K562 (cell line): Measurements from ENCODE around the gene DNASE2. TPM values are rescaled to one million over a fixed set of nuclear protein-coding genes. Genes with fewer than 3 reads are reported as not detected.

Experiments used
- ATAC-seq: fragments of 200-7000 bp; cut with Tn5 transposase; 3 replicates; pipeline ENCODE4 v1.9.1; 2020; ENCODE audit warnings: moderate library complexity
- BruUV-seq: library from RNA; stranded (reverse); fragments of 400-500 nt; replicated peaks from 2 replicates; lab custom pipeline; 2021; lab: Mats Ljungman, UMichigan
- CTCF ChIA-PET: fragments of 300-600 bp; formaldehyde crosslinking; extraction: SDS; loops from one replicate; lab custom pipeline; 2021; ENCODE audit warnings: low intra/inter-chr PET ratio; lab: Yijun Ruan, JAX
- POLR2A ChIA-PET: fragments of 300-600, 350-650 bp; sonication (Branson Sonifier 250); formaldehyde crosslinking; extraction: SDS; loops from one replicate; lab custom pipeline; 2021; ENCODE audit warnings: antibody characterized with exemption, inconsistent platforms; lab: Yijun Ruan, JAX
- DNase-seq, 4 experiments: peaks; one replicate each; pipeline versions ENCODE4 v3.0.0 to v3.0.0-alpha.2; 2011 to 2018; ENCODE audit warnings: low spot score in 3 of 4, mixed read lengths in 3 of 4; ENCODE audit errors: extremely low read depth in 1 of 4
- FAIRE-seq: peaks from 2 replicates; lab custom pipeline; 2011; peaks lifted over from hg19 to GRCh38; lab: Jason Lieb, UNC
- H2AFZ ChIP-seq: 2 replicates; pipeline ENCODE4 v1.6.0; 2011; ENCODE audit warnings: low read depth, low read length, control low read depth, inconsistent platforms
- H3K27ac ChIP-seq: fragments of 200-600 bp; 3 replicates; pipeline ENCODE4 v1.8.0; 2011; ENCODE audit warnings: low read depth, mild to moderate bottlenecking, control low read depth, inconsistent platforms, low read length, moderate library complexity, mixed read lengths; ENCODE audit errors: extremely low read depth
- H3K27me3 ChIP-seq, 2 experiments: fragments of 300-600 bp in 1 of 2; 2 replicates in 1 of 2; 3 replicates in 1 of 2; pipeline versions ENCODE4 v1.6.0 to v1.8.0; 2011; ENCODE audit warnings: inconsistent platforms in 2 of 2, low read length in 2 of 2, mild to moderate bottlenecking in 1 of 2, mixed read lengths in 1 of 2, moderate library complexity in 1 of 2; ENCODE audit not compliant: control insufficient read depth in 2 of 2, insufficient read depth in 2 of 2
- H3K36me3 ChIP-seq: fragments of 300-600 bp; 3 replicates; pipeline ENCODE4 v1.8.0; 2011; ENCODE audit warnings: mild to moderate bottlenecking, low read length, inconsistent platforms; ENCODE audit not compliant: control insufficient read depth, insufficient read depth
- H3K4me1 ChIP-seq, 2 experiments: fragments of 200-600 bp in 1 of 2; replicated peaks in 1 of 2; 2 replicates in 1 of 2; 3 replicates in 1 of 2; pipeline versions ENCODE4 v1.5.1 to v1.8.0; 2011; ENCODE audit warnings: inconsistent platforms in 2 of 2, low read length in 2 of 2, mild to moderate bottlenecking in 1 of 2, mixed read lengths in 1 of 2, moderate library complexity in 1 of 2; ENCODE audit not compliant: control insufficient read depth in 2 of 2, insufficient read depth in 2 of 2
- H3K4me2 ChIP-seq: 2 replicates; pipeline ENCODE4 v1.6.1; 2011; ENCODE audit warnings: low read length, control low read depth, inconsistent platforms, mixed read lengths; ENCODE audit not compliant: insufficient read depth
- H3K4me3 ChIP-seq: fragments of 200-600 bp; sonication (generic), shearing (Covaris generic); 2 replicates; pipeline ENCODE4 v1.5.1; 2016; ENCODE audit warnings: control low read depth, inconsistent platforms
- H3K79me2 ChIP-seq: fragments of 200-600 bp; 3 replicates; pipeline ENCODE4 v1.8.0; 2011; ENCODE audit warnings: low read length, inconsistent platforms; ENCODE audit not compliant: control insufficient read depth, insufficient read depth
- H3K9ac ChIP-seq, 2 experiments: 2 replicates each; pipeline versions ENCODE4 v1.6.0 to v1.6.1; 2011; ENCODE audit warnings: low read depth in 2 of 2, low read length in 2 of 2, control low read depth in 1 of 2, inconsistent platforms in 1 of 2, mild to moderate bottlenecking in 1 of 2, mixed read lengths in 1 of 2; ENCODE audit not compliant: insufficient read depth in 1 of 2
- H3K9me1 ChIP-seq: one replicate; pipeline ENCODE4 v1.6.0; 2011; ENCODE audit warnings: inconsistent platforms, mild to moderate bottlenecking, low read length, moderate library complexity; ENCODE audit not compliant: control insufficient read depth, insufficient read depth
- H3K9me3 ChIP-seq: replicated peaks from 2 replicates; pipeline ENCODE4 v1.5.1; 2011; ENCODE audit warnings: low read depth, low read length, inconsistent platforms; ENCODE audit not compliant: control insufficient read depth, insufficient read depth
- H4K20me1 ChIP-seq: replicated peaks from 2 replicates; pipeline ENCODE4 v1.6.1; 2011; ENCODE audit warnings: low read length, inconsistent platforms, mixed read lengths; ENCODE audit not compliant: control insufficient read depth, insufficient read depth
- HES1 ChIP-seq: fragments of 450-650 bp; IDR thresholded peaks from 2 replicates; pipeline ENCODE4 v1.6.1; 2016; ENCODE audit warnings: low read depth, mild to moderate bottlenecking, moderate library complexity
- KLF1 ChIP-seq: fragments of 450-650 bp; IDR thresholded peaks from 2 replicates; pipeline ENCODE4 v1.6.1; 2016; ENCODE audit warnings: missing genetic modification characterization, missing compliant biosample characterization
- KLF6 ChIP-seq: fragments of 250-450 bp; sonication (Bioruptor Pico); IDR thresholded peaks from 2 replicates; pipeline ENCODE4 v1.4.0; 2020; ENCODE audit warnings: mild to moderate bottlenecking, moderate library complexity, borderline replicate concordance
- NFIC ChIP-seq: fragments of 450-650 bp; IDR thresholded peaks from 2 replicates; pipeline ENCODE4 v1.6.1; 2017; ENCODE audit warnings: mild to moderate bottlenecking, inconsistent platforms
- RBM14 ChIP-seq: fragments of 200-400 bp; formaldehyde crosslinking; IDR thresholded peaks from 2 replicates; pipeline ENCODE4 v1.6.1; 2018; ENCODE audit warnings: low read depth, mild to moderate bottlenecking, low read length, moderate library complexity, borderline replicate concordance; ENCODE audit not compliant: insufficient read depth
- STAT5B ChIP-seq: fragments of 250-450 bp; sonication (Bioruptor Pico); IDR thresholded peaks from 2 replicates; pipeline ENCODE4 v1.8.0; 2021; ENCODE audit warnings: mild to moderate bottlenecking, inconsistent platforms
- ZNF282 ChIP-seq: sonication (generic); formaldehyde crosslinking; IDR thresholded peaks from 2 replicates; pipeline ENCODE4 v1.8.1; 2023; ENCODE audit warnings: missing genetic modification reagents
- ZNF77 ChIP-seq: fragments of 250-450 bp; sonication (Bioruptor Pico); IDR thresholded peaks from 2 replicates; pipeline ENCODE4 v1.5.0; 2020
- WGBS: fragments of 100-300 bp; shearing (Covaris generic); methylation state at CpG from one replicate; pipeline ENCODE4 v1.1.6; 2016; ENCODE audit warnings: low coverage, mixed read lengths; ENCODE audit not compliant: insufficient coverage; ENCODE audit errors: missing lambda C conversion rate; 5-methylcytosine and 5-hydroxymethylcytosine counted together
- in situ Hi-C: fragments of 300-500 bp; cut with MboI; formaldehyde crosslinking; loops from 4 replicates; pipeline ENCODE4 v1.15.0; 2018; ENCODE audit warnings: inconsistent platforms, mixed read lengths
- intact Hi-C: fragments of 100-400 bp; cut with micrococcal nuclease; formaldehyde crosslinking; loops from 2 replicates; pipeline ENCODE4 v1.14.2; 2022
- polyA plus RNA-seq, 8 experiments: library from polyadenylated mRNA; depleted of rRNA in 4 of 8; stranded (reverse) in 5 of 8; unstranded in 3 of 8; fragments of >200 nt; fragmentation: Nextera tagmentation in 2 of 8; fragmentation: Illumina TruSeq in 1 of 8; extraction: Ambion mirVana in 2 of 8; extraction: Trizol in 1 of 8; gene quantifications; 2 replicates each; pipeline versions ENCODE4 v1.2.1 to v1.2.3, GENCODE V29; 2011 to 2014; ENCODE audit warnings: inconsistent platforms in 1 of 8, missing spikeins in 1 of 8
- total RNA-seq, 7 experiments: library from RNA; depleted of rRNA in 6 of 7; stranded (reverse); fragments of >200 nt in 6 of 7; fragmentation: Illumina TruSeq in 2 of 7; extraction: Trizol in 2 of 7; gene quantifications; 2 replicates each; pipeline versions ENCODE4 v1.2.1 to v1.2.3, GENCODE V29; 2011 to 2021; ENCODE audit warnings: low replicate concordance in 1 of 7
- TF ChIP-seq, protein P1 (sequence below): sonication (generic); formaldehyde crosslinking; IDR thresholded peaks from 2 replicates; pipeline ENCODE4 v1.8.0; 2022; ENCODE audit warnings: missing genetic modification reagents, mild to moderate bottlenecking, moderate library complexity, borderline replicate concordance

Gene DNASE2
- total and polyA plus RNA-seq, 9 of the 15 experiments (the other 6 are each of a cell fraction or from before 2014, with no cell fraction given) = 4.4 to 27.0 (median 20.2) TPM

DNA sequence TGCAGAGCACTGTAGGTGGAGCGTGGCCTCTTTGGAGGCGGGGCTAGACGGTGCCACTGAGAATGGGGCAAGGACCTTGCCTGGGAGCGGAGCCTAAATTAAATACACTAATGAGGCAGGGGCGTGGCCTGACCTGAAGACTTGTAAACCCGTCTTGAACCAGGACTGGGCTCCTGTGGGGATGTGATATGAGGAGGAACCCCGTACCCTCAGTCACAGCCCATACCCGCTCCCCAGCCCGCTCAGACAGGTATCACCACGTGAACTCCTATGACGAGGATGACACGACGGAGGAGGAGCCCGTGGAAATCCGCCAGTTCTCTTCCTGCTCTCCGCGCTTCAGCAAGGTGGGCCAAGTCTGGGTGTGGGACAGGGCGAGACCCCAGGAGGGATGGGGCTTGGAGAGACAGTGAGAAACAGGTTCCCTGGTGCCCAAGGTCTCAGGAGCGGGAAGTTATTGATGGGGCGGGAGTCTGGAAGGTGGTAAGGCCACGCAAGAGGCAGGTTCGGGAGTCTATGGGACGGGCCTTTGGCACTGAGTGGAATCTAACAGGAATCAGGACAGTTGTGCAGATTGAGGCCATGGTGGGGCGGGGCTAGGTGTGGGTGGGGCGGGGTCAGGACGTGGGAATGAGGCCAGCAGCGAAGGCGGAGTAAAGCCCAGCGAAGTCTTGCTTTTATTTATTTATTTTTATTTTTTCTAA, 14.7 kb downstream of the DNASE2 start:
- Histone ChIP-seq H3K79me2 (no peaks in the 10 kb centered on the region), H3K9me1 (no peaks in the 10 kb centered on the region), H3K4me1 (peaks cover 8 to 42% of the 10 kb centered on the region in 2 experiments; a peak in 4 of 5 replicates), H3K4me3 (peak overlapping the region; percentile 54), H3K9me3 (no peaks in the 10 kb centered on the region), H4K20me1 (no peaks in the 10 kb centered on the region; the same call in 1 of the 2 replicates), H3K27me3 (no peaks in the 10 kb centered on the region), H2AFZ (peak overlapping the region; percentile 98), H3K9ac (no peak overlapping the region), H3K27ac (peak overlapping the region; percentile 51; the same call in 1 of the 3 replicates), H3K36me3 (no peaks in the 10 kb centered on the region), H3K4me2 (peak overlapping the region; percentile 95)
- CTCF ChIA-PET = no interaction called here
- in situ Hi-C loops (no loop called here), intact Hi-C loops (no loop called here)
- POLR2A ChIA-PET = no interaction called here
- FAIRE-seq (no peak), ATAC-seq (peak; percentile 77), DNase-seq (peak; percentile 52 to 77 (median 72))
- 63% methylated on average over 26 of the region's 29 CpGs for WGBS
- BruUV-seq = no TSS peak
- TF ChIP-seq ZNF77 (CRISPR knock-in tag) = no peak
- peak; percentile 29; the same call in 1 of the 2 replicates for TF ChIP-seq KLF1 (tag)

- Histone ChIP-seq H3K79me2 (no peaks in the 10 kb centered on the region), H3K9ac (no peak overlapping the region), H3K4me2 (no peak overlapping the region), H3K9me3 (no peaks in the 10 kb centered on the region), H3K36me3 (no peaks in the 10 kb centered on the region), H2AFZ (no peak overlapping the region), H3K9me1 (no peaks in the 10 kb centered on the region), H3K27me3 (no peaks in the 10 kb centered on the region), H3K27ac (no peak overlapping the region), H4K20me1 (no peaks in the 10 kb centered on the region; the same call in 1 of the 2 replicates), H3K4me3 (no peak overlapping the region), H3K4me1 (peaks cover 8 to 38% of the 10 kb centered on the region in 2 experiments; a peak in 4 of 5 replicates)
- in situ Hi-C loops (no loop called here), intact Hi-C loops (no loop called here)
- ChIA-PET CTCF (no interaction called here), POLR2A (interaction anchor here (0.9 to 1.5 kb wide), 2 partner anchors 12 to 19 kb away, joined by 3 to 4 read pairs; no protein-coding TSS in a partner anchor)
- no TSS peak for BruUV-seq
- FAIRE-seq (no peak), DNase-seq (no peak), ATAC-seq (no peak)
- TF ChIP-seq STAT5B (CRISPR knock-in tag) (no peak), RBM14 (no peak), KLF6 (CRISPR knock-in tag) (no peak), HES1 (no peak), ZNF282 (CRISPR knock-in tag) (no peak), NFIC (no peak)
- TF ChIP-seq, protein P1, sequence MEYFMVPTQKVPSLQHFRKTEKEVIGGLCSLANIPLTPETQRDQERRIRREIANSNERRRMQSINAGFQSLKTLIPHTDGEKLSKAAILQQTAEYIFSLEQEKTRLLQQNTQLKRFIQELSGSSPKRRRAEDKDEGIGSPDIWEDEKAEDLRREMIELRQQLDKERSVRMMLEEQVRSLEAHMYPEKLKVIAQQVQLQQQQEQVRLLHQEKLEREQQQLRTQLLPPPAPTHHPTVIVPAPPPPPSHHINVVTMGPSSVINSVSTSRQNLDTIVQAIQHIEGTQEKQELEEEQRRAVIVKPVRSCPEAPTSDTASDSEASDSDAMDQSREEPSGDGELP (CRISPR knock-in tag) = peak; percentile 48; the same call in 1 of the 2 replicates
- 66% methylated on average over 15 of the region's 19 CpGs for WGBS
These were observed 15.4 kb downstream of the DNASE2 start for GRCh38 chr19:12865746-12866415.
